B cell (primary cell): ENCODE data around the gene ASCL5. TPM values are rescaled to one million over a fixed set of nuclear protein-coding genes. Genes with fewer than 3 reads are reported as not detected.

Experiments
- ATAC-seq: fragments of 200-7000 bp; cut with Tn5 transposase; one replicate; pipeline ENCODE4 v1.10.0; 2021; ENCODE audit warnings: low read depth, mild to moderate bottlenecking, moderate number of reproducible peaks, moderate library complexity
- CTCF ChIA-PET: fragments of 350-600 bp; sonication (Branson Sonifier 250); formaldehyde crosslinking; loops from one replicate; lab custom pipeline; 2021; ENCODE audit warnings: antibody characterized with exemption, inconsistent platforms; lab: Charles Lee
- POLR2A ChIA-PET: fragments of 350-600 bp; sonication (Branson Sonifier 250); formaldehyde crosslinking; loops from one replicate; lab custom pipeline; 2021; ENCODE audit warnings: antibody characterized with exemption; lab: Charles Lee
- DNase-seq: peaks from one replicate; pipeline ENCODE4 v3.0.0; 2013
- H2AFZ ChIP-seq: 2 replicates; pipeline ENCODE4 v1.6.1; 2012; ENCODE audit warnings: mild to moderate bottlenecking, low read depth, low read length; ENCODE audit not compliant: insufficient read depth, poor library complexity, severe bottlenecking
- H3K27ac ChIP-seq, 2 donors: 1 replicate in 1 of 2; 2 replicates in 1 of 2; pipeline ENCODE4 v1.5.1; 2012 to 2013; ENCODE audit warnings: low read length in 2 of 2, mild to moderate bottlenecking in 2 of 2, moderate library complexity in 1 of 2
- H3K27me3 ChIP-seq, 4 experiments: fragments of 200-600 bp in 1 of 4; sonication (generic) in 1 of 4; replicated peaks in 1 of 4; 1 replicate in 2 of 4; 2 replicates in 2 of 4; pipeline versions ENCODE4 v1.6.1 to v1.7.0; 2013 to 2016; ENCODE audit warnings: low read length in 3 of 4, mild to moderate bottlenecking in 2 of 4, mixed read lengths in 1 of 4, moderate library complexity in 1 of 4; ENCODE audit not compliant: insufficient read depth in 4 of 4, control insufficient read depth in 3 of 4; ENCODE audit errors: control extremely low read depth in 1 of 4
- H3K36me3 ChIP-seq, 2 experiments: replicated peaks in 1 of 2; 1 replicate in 1 of 2; 2 replicates in 1 of 2; pipeline versions ENCODE4 v1.6.1 to v1.7.1; 2013; ENCODE audit warnings: low read length in 1 of 2; ENCODE audit not compliant: insufficient read depth in 2 of 2, control insufficient read depth in 1 of 2; ENCODE audit errors: control extremely low read depth in 1 of 2, extremely low read depth in 1 of 2
- H3K4me1 ChIP-seq, 2 donors: fragments of 200-600 bp in 1 of 2; sonication (generic) in 1 of 2; 1 replicate in 1 of 2; 2 replicates in 1 of 2; pipeline versions ENCODE4 v1.5.1 to v1.6.1; 2013 to 2017; ENCODE audit warnings: low read length in 2 of 2; ENCODE audit not compliant: control insufficient read depth in 2 of 2, insufficient read depth in 2 of 2
- H3K4me2 ChIP-seq: replicated peaks from 2 replicates; pipeline ENCODE3; 2012; ENCODE audit warnings: mild to moderate bottlenecking, low read depth, low read length; ENCODE audit not compliant: poor library complexity, severe bottlenecking
- H3K4me3 ChIP-seq, 5 experiments: fragments of 200-600 bp in 1 of 5; sonication (generic) in 1 of 5; 1 replicate in 3 of 5; 2 replicates in 2 of 5; pipeline versions ENCODE4 v1.5.1 to v1.7.0; 2011 to 2016; ENCODE audit warnings: low read length in 4 of 5, mild to moderate bottlenecking in 4 of 5, low read depth in 2 of 5, control low read depth in 1 of 5, moderate library complexity in 1 of 5; ENCODE audit not compliant: insufficient read depth in 1 of 5; ENCODE audit errors: control extremely low read depth in 1 of 5, extremely low read depth in 1 of 5
- H3K79me2 ChIP-seq: fragments of 200-600 bp; sonication (generic); one replicate; pipeline ENCODE4 v1.6.0; 2016; ENCODE audit warnings: low read length; ENCODE audit not compliant: control insufficient read depth, insufficient read depth
- H3K9ac ChIP-seq: fragments of 200-600 bp; sonication (generic); 2 replicates; pipeline ENCODE4 v1.6.1; 2017; ENCODE audit warnings: mild to moderate bottlenecking, low read length, moderate library complexity
- H3K9me3 ChIP-seq, 3 donors: one replicate each; pipeline versions ENCODE4 v1.6.1 to v1.7.1; 2013; ENCODE audit warnings: low read length in 2 of 3; ENCODE audit not compliant: control insufficient read depth in 2 of 3, insufficient read depth in 1 of 3; ENCODE audit errors: control extremely low read depth in 1 of 3
- H4K20me1 ChIP-seq: 2 replicates; pipeline ENCODE4 v1.6.0; 2012; ENCODE audit warnings: mild to moderate bottlenecking, low read length; ENCODE audit not compliant: insufficient read depth, control insufficient read depth, poor library complexity, severe bottlenecking
- H3K27ac Mint-ChIP-seq: one replicate; pipeline ENCODE4 v1.8.0; 2021; ENCODE audit warnings: mixed read lengths
- H3K27me3 Mint-ChIP-seq: one replicate; pipeline ENCODE4 v1.8.0; 2021; ENCODE audit warnings: mixed read lengths
- H3K4me1 Mint-ChIP-seq: one replicate; pipeline ENCODE4 v1.8.0; 2021; ENCODE audit warnings: mixed read lengths
- H3K4me3 Mint-ChIP-seq: one replicate; pipeline ENCODE4 v1.8.0; 2021; ENCODE audit warnings: mixed read lengths
- H3K9me3 Mint-ChIP-seq: one replicate; pipeline ENCODE4 v1.8.0; 2022; ENCODE audit warnings: mixed read lengths; ENCODE audit not compliant: insufficient read depth
- CTCF ChIP-seq: fragments of 200-600 bp; IDR thresholded peaks from one replicate; pipeline ENCODE4 v1.8.0; 2022; ENCODE audit warnings: antibody characterized with exemption, mild to moderate bottlenecking
- EZH2 ChIP-seq: IDR thresholded peaks from 2 replicates; pipeline ENCODE4 v1.6.1; 2012; ENCODE audit warnings: borderline replicate concordance, low read depth, mild to moderate bottlenecking, moderate library complexity, low read length; ENCODE audit not compliant: insufficient read depth, poor library complexity, severe bottlenecking
- WGBS: methylation state at CpG from one replicate; pipeline ENCODE4 v1.1.5; 2013; ENCODE audit warnings: missing lambda C conversion rate; ENCODE audit not compliant: insufficient coverage; 5-methylcytosine and 5-hydroxymethylcytosine counted together
- intact Hi-C: fragments of 100-400 bp; cut with micrococcal nuclease; formaldehyde crosslinking; loops from one replicate; pipeline ENCODE4 v1.10.0; 2022
- polyA plus RNA-seq: library from polyadenylated mRNA; depleted of rRNA; stranded (reverse); fragments of >200 nt; gene quantifications from 2 replicates; pipeline ENCODE4 v1.2.3, GENCODE V29; 2012
- total RNA-seq, 2 donors: library from RNA; stranded (reverse); fragments of 120-200 nt in 1 of 2; gene quantifications; 1 replicate in 1 of 2; 2 replicates in 1 of 2; pipeline versions ENCODE4 v1.2.3 to v1.2.4, GENCODE V29; 2013 to 2022

Gene ASCL5
- total and polyA plus RNA-seq, 2 donors (not counting 1 experiment from before 2014, with no cell fraction given): not detected

DNA sequence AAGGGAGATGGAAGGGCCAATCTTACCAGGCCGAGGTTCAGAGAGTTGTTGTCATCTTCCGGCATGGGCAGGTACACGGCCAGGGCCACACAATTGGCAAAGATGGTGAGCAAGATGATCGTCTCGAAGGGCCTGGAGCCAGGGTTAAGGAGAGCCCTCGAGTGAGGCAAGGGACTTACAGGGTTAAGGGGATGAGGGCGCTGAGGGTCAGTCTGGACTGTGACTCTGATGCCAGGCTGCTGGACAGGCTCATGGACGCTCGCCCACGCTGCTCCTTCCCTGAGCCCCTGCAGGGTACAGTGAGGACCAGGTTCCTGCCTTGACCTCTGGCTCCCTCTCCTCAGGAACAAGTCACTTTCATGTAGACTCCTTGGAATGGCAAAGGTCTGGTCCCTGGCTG is 16.8 kb downstream of the ASCL5 start:
- Mint-ChIP-seq H3K4me1 (peaks cover 4% of the 10 kb centered on the region), H3K27me3 (peaks cover 18% of the 10 kb centered on the region), H3K9me3 (no peaks in the 10 kb centered on the region), H3K4me3 (no peak overlapping the region), H3K27ac (no peak overlapping the region)
- TF ChIP-seq EZH2: no peak
- TF ChIP-seq CTCF: no peak
- ChIA-PET CTCF (no interaction called here), POLR2A (no interaction called here)
- Histone ChIP-seq H3K27me3 (peaks cover 0 to 18% (median 10%) of the 10 kb centered on the region in 4 experiments), H4K20me1 (no peaks in the 10 kb centered on the region), H3K27ac (no peak overlapping the region), H2AFZ (no peak overlapping the region), H3K4me3 (no peak overlapping the region), H3K79me2 (no peaks in the 10 kb centered on the region), H3K36me3 (no peaks in the 10 kb centered on the region), H3K9me3 (peaks cover 0 to 3% (median 0%) of the 10 kb centered on the region in 3 donors), H3K9ac (no peak overlapping the region), H3K4me2 (no peak overlapping the region), H3K4me1 (peaks cover 4 to 13% of the 10 kb centered on the region in 2 donors)
- intact Hi-C loops: no loop called here
- ATAC-seq: no peak
- WGBS: 98% methylated on average over 10 of the region's 10 CpGs
- no peak for DNase-seq

DNA sequence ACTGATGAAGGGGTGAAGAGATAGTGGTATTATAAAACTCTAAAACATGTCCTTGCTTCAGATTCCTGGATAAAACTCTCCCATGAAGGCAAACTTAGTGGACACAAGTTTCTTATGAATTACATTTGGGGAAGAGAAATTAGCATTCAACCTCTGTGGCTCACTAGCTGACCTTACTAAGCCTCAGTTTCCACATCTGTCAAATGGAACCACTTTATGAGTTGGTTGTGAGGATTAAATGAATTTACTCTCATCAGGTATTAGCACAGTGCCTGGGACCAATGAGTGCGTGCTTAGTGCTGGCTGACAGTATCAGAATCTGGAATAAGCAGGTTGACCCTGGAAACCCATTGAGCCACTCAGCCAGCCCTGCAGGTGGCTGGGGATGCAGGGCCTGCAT is 17.3 kb downstream of the ASCL5 start:
- Mint-ChIP-seq H3K27ac (no peak overlapping the region), H3K9me3 (no peaks in the 10 kb centered on the region), H3K27me3 (peaks cover 18% of the 10 kb centered on the region), H3K4me1 (peaks cover 4% of the 10 kb centered on the region), H3K4me3 (no peak overlapping the region)
- peaks cover 0 to 15% (median 9%) of the 10 kb centered on the region in 4 experiments for H3K27me3 ChIP-seq
- no peaks in the 10 kb centered on the region for H3K9me3 ChIP-seq
- 100% methylated on average over 1 of the region's 1 CpG for WGBS
- intact Hi-C loops: no loop called here
- H3K4me2 ChIP-seq: no peak overlapping the region
- CTCF ChIA-PET: no interaction called here
- DNase-seq (no peak), ATAC-seq (no peak)
- H3K27ac ChIP-seq: no peak overlapping the region
- TF ChIP-seq CTCF (no peak), EZH2 (no peak)
- no peak overlapping the region for H3K4me3 ChIP-seq
- H4K20me1 ChIP-seq: no peaks in the 10 kb centered on the region
- no peak overlapping the region for H2AFZ ChIP-seq
- no peaks in the 10 kb centered on the region for H3K79me2 ChIP-seq
- no peak overlapping the region for H3K9ac ChIP-seq
- POLR2A ChIA-PET: no interaction called here
- no peaks in the 10 kb centered on the region for H3K36me3 ChIP-seq
- H3K4me1 ChIP-seq: peaks cover 4 to 10% of the 10 kb centered on the region in 2 donors
